Measurements from ENCODE around the gene MAB21L3.

Gene MAB21L3

DNA sequence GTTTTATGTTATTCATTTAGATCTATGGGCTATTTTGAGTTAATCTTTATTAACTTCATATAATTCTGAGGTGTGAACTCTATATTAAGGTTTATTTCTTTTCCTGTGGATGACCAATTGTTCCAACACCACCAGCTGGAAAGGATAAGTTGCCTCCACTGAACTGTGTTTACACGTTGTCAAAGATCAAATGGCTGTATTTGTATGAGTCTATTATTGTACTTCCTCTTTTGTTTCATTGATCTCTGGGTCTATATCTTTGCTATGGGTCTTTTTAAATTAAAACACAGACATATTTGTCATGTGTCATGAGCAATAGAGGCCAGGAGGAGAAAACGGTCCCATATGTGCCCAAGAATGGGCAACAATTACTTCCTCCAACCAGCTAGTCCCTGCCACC is 5.2 kb upstream of the MAB21L3 start:
- DNase-seq (ENCODE audit: low read depth, low spot score), result no peak
- no peak overlapping the region for H3K4me3 ChIP-seq (ENCODE audit: low read length)

GRCh38 chr1:116106646-116107045 is 4.6 kb upstream of the MAB21L3 start:
- no peak for DNase-seq (ENCODE audit: low read depth, low spot score)
- H3K4me3 ChIP-seq (ENCODE audit: low read length), result no peak overlapping the region

DNA sequence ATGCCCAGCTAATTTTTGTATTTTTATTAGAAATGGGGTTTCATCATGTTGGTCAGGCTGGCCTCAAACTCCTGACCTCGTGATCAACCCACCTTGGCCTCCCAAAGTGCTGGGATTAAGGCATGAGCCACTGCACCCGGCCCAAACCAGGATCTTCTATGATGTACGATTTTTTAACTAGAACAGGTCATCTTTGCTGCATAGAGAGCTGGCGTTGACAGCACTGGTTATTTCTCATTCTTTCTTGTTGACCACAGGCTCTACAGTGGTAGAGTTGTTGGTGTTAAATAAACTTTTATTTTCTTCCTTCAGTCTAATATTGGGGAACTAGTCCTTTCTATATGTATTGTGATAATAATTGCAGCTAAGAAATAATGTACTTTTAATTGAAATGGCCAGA is 3.8 kb upstream of the MAB21L3 start:
- no peak for DNase-seq (ENCODE audit: low read depth, low spot score)
- no peak overlapping the region for H3K4me3 ChIP-seq (ENCODE audit: low read length)

- DNase-seq (ENCODE audit: low read depth, low spot score), result no peak
- H3K4me3 ChIP-seq (ENCODE audit: low read length), result no peak overlapping the region
These were observed 374 bp downstream of the MAB21L3 start for GRCh38 chr1:116111524-116112021.

GRCh38 chr1:116112388-116113140 is 1.4 kb downstream of the MAB21L3 start:
- no peak overlapping the region for H3K4me3 ChIP-seq (ENCODE audit: low read length)
- DNase-seq (ENCODE audit: low read depth, low spot score), result no peak

DNA sequence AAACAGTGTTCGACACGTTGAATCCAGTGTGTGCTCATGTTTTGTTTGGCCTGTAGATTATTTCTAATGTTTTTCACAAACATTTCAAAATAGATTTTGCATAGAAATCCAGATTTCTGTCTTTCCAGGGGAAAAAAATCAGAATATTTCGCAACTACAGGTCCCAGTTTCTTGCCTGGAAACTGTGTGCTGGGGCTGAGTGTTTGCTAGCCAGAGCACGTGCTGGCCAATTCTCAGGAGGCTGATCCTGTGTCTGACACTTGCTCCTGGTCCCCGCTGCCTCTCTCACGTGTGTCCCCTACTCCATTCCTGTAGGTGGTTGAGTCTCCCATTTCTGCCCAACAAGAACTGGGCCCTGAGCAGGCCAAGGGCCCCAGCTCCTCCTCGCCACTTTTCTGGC is 2.4 kb downstream of the MAB21L3 start:
- DNase-seq (ENCODE audit: low read depth, low spot score), result no peak

DNA sequence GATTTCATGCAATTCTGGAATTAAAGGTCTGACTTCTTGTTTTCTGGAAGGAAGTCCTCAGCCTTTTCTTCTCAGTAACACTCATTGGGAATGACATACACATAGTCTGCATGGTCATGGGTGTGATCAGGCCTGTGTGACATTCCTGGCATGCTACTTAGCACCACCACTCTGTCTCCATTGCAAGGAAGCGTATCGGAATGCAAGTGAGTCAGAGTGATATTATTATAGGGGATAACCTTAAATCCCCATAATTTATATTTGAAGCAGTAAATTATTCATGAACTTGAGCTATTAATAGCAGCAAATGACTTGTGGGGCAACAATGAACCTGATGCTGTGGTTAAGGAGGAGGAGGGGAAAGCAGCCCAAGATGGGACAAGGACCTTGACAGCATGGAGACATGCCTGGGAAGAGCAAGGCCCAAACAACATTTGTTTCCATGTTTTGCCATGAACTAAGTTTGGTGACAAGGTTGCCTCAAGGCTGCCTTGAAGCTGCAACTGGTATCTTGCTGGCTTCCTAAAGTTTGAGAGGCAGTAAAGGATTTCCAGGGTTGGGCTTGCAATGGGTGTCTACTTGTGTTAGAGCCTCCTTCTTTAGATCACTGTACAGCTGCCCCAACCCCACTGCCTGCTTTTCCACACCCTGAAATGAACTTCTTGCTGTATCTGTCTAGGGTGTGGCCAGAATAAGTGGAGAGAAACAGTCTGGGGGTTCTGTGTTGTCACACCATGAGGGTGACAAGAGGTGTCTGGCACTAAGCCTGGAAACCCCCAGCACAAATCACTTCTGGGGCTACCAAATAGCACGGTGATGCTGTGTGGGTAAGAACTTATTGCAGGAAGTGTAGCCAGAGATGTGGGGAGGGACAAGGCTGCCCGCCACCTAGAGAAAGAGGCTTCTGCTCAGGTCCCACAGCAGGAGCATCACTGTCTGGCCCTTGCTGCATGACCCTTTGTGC is 4.6 kb downstream of the MAB21L3 start:
- DNase-seq (ENCODE audit: low read depth, low spot score), result no peak
- H3K4me3 ChIP-seq (ENCODE audit: low read length), result no peak overlapping the region

More for the DNA sequence above, 2.4 kb downstream of the MAB21L3 start:
- H3K4me3 ChIP-seq (ENCODE audit: low read length), result no peak overlapping the region

DNA sequence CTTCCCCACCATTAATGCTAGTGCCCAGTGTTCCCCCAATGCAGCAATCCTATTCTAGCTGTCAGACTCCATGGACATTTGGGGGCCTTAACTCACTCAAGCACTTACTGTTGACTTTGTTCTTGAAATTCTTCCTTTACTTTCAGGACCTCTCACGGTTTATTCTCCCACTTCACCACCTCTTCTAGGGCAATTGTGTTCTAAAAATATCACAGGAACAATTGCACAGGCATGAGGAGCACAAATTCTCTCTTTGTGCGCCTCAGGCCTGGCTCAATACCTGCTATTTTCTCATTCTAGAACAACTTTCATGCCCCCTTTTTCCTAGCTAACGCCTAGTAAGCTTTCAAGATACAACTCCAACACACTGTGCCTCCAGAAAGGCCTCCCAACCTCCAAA is 7.3 kb downstream of the MAB21L3 start:
- DNase-seq (ENCODE audit: low read depth, low spot score), result no peak
- no peak overlapping the region for H3K4me3 ChIP-seq (ENCODE audit: low read length)

GRCh38 chr1:116119876-116120275 is 8.7 kb downstream of the MAB21L3 start:
- H3K4me3 ChIP-seq (ENCODE audit: low read length), result no peak overlapping the region
- no peak for DNase-seq (ENCODE audit: low read depth, low spot score)

DNA sequence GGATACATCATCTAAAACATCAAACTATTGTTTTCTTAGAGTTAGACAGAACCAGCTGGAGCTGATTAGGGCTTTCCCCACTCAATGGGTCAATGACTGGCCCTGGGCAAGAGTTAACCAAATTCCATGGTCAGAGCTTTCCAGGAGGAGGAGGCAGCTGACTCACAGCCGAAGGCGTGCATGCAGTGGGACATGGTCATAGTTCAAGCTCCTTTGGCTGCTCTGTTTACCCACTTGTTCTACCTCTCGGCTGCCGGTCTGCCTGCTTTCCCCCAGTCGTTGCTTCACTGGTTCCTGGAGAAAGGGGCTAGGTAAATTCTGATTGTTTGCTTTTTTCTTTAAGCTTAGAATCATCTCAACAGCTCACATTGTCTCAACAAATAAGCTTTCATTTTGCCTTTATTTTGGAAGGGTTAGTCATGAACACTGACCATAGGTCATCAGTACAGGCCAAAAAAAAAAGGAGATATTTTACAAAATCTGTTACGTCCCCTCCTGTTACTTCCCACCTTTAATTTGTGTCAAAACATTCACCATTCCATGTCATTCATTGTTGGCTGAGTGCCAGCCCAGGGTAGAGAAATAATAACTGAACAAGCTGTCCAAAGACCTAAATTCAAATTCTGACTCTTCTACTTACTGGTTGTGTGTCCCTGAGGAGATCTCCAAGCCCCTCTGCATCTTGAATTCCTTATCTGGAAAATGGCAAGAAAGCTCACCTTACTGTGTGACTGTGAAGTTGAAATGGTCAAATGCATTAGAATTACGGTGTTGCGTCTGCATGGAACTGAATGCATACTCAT is 12.0 kb downstream of the MAB21L3 start:
- DNase-seq (ENCODE audit: low read depth, low spot score), result no peak
- no peak overlapping the region for H3K4me3 ChIP-seq (ENCODE audit: low read length)

DNA sequence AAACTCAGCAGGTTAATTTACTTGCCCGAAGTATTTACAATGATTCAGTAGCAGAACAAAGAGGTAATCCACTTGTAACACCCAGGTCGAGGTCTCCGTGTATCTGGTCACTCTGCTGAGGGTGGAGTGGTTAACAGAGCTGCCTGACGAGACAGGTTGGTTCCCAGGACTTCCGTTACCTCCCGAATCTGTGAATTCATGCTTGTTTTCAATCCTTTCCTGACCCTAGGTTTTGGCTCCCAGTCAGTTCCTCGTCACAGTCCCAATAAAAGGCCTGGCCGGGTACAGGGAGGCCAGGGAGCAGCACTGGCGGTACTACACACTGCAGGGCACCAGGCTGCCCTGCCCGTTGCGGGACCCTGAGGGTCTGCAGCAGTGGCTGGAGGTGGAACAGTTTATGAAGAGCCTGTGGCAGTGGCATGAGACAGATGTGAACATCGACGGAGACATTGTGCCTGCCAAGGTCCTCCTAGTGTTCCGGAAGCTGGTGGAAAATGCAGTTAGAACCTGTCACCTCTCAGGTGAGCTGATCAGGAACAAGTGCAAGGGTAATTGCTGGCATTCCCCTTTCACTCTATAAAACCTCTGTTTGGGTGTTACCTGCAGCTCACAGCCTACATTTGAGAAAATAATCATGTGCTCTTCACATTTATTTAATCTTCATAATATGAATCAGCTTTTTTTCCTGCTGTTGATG is 12.8 kb downstream of the MAB21L3 start:
- no peak overlapping the region for H3K4me3 ChIP-seq (ENCODE audit: low read length)
- no peak for DNase-seq (ENCODE audit: low read depth, low spot score)

DNA sequence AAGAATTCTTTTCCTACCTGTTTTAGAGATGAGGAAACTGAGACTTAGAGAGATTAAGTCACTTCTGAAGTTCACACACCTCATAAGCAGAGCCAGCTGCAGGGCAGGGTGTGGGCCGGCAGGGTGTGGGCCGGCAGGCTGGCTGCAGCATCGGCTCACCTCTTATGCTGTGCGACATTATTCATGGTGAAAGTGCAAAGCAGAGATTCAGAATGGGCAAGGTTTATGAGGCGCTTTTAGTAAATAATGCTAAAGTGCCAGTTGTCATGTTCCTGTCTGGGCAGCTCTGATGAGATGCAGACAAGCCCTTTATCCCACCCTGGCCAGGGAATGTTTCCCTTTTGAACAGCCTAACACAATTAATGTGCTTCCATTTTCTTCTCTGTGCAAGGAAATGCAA is 14.6 kb downstream of the MAB21L3 start:
- no peak overlapping the region for H3K4me3 ChIP-seq (ENCODE audit: low read length)
- no peak for DNase-seq (ENCODE audit: low read depth, low spot score)

GRCh38 chr1:116126281-116126680 is 15.1 kb downstream of the MAB21L3 start:
- H3K4me3 ChIP-seq (ENCODE audit: low read length), result no peak overlapping the region
- peak; percentile 35 for DNase-seq (ENCODE audit: low read depth, low spot score)

DNA sequence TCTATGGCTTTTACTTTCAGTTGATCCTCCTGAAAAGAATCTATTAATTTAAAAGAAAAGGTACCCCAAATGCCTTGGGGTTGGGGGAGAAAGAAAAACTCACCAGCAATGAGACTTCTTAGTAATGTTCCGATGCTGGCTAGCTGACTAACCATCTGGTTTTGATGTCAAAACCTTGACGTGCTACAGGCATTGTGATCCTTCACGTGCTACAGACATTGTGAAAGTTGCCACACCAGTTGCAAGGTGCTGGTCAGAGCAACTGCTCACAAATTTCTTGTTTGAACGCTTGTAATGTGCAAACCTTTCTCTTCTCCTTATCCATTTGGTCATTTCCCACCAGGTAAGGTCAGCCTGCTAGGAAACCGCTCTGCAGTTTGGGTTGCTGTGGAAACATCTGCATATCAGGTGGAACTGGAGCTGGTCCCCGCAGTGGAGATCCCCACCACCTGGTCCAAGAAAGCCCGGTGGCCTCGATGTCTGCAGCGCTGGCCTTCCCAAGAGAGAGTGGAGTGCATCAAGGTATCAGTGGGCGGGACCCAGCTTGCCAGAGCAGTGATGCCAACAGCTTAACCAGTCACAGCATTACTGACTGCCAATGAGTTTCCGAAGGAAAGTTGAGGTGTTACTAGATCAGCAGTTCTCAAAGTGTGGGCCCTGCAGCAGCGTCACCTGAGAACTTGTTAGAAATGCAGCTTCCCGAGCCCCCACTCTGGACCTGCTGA is 16.1 kb downstream of the MAB21L3 start:
- no peak overlapping the region for H3K4me3 ChIP-seq (ENCODE audit: low read length)

GRCh38 chr1:116127848-116128540 is 16.8 kb downstream of the MAB21L3 start:
- DNase-seq (ENCODE audit: low read depth, low spot score), result peak; percentile 69
- no peak overlapping the region for H3K4me3 ChIP-seq (ENCODE audit: low read length)

More for the DNA sequence above, 16.1 kb downstream of the MAB21L3 start:
- no peak for DNase-seq (ENCODE audit: low read depth, low spot score)

- H3K4me3 ChIP-seq (ENCODE audit: low read length), result no peak overlapping the region
- peak; percentile 45 for DNase-seq (ENCODE audit: low read depth, low spot score)
These were observed 17.5 kb downstream of the MAB21L3 start for GRCh38 chr1:116128664-116129063.

DNA sequence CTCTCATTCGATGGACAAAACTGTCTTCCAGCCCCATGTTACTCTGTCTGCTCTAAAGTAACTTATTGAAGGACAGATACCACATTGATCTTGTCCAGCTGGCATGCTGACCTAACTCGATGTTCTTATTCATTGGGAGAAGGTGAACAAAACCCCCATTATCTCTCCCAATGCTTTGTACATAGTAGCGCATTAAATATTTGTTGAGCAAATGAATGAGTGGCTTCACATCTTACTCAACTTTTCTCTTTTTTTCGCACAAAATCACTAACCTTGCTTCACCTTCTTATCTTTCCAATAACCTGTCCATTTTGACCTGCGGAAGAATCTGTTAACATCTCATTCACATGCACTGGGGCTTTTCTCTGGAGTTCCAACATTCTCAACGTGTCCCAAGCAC is 18.3 kb downstream of the MAB21L3 start:
- DNase-seq (ENCODE audit: low read depth, low spot score), result no peak
- H3K4me3 ChIP-seq (ENCODE audit: low read length), result no peak overlapping the region

DNA sequence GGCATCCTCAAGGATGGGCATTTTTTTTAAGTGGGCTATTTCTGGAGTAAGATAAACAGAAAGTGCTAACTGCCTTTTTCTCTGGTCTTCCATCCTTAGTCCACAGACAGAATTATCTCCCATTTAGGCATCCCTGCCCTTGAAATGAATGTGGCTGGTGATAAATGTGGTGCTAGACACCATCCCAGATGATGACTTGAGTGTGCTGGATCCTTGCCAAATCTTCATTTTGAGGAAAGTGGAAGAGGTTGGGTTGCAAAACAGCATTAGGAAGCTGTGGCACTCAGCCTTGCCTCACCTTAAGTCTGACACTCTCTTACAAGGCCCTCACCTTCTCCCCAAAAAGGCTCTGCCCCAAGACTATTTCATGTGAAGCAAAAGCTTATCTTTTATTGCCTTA is 19.2 kb downstream of the MAB21L3 start:
- no peak for DNase-seq (ENCODE audit: low read depth, low spot score)

More for the DNA sequence above, 19.2 kb downstream of the MAB21L3 start:
- no peak overlapping the region for H3K4me3 ChIP-seq (ENCODE audit: low read length)
